ENCODE data around the gene CHST13. TPM values are rescaled to one million over a fixed set of nuclear protein-coding genes. Genes with fewer than 3 reads are reported as not detected.

Gene CHST13
- under 1 TPM; 0.19 to 0.69 (median 0.37) TPM for total RNA-seq

GRCh38 chr3:126523745-126524428 lies at the start of gene CHST13:
Gene CHST13, plus strand, starts transcription at chr3:126524155. Its CDS starts 178 bp downstream, at chr3:126524333.
- WGBS, result 27% methylated on average over 8 of the region's 56 CpGs
- H3K4me3 ChIP-seq, result peak within 1 kb of the TSS; percentile 43 to 56 (median 48)
- peaks cover 3 to 23% (median 18%) of the 10 kb centered on the region in 4 donors for H3K4me1 ChIP-seq
- TF ChIP-seq CTCF (IDR thresholded peaks at IDR 0.05) (no peak), POLR2A (IDR thresholded peaks at IDR 0.05; ENCODE audit: low read depth) (no peak), POLR2AphosphoS5 (IDR thresholded peaks at IDR 0.05) (no peak), EP300 (IDR thresholded peaks at IDR 0.05) (no peak)
- DNase-seq (ENCODE audit: extremely low spot score), result no peak
- no peaks in the 10 kb centered on the region for H3K36me3 ChIP-seq
- intact Hi-C loops (cut with DNase I), result no loop called here
- H3K9me3 ChIP-seq, result no peaks in the 10 kb centered on the region
- H3K27me3 ChIP-seq, result peaks cover 0 to 38% (median 8%) of the 10 kb centered on the region in 4 donors
- no peak within 1 kb of the TSS for H3K27ac ChIP-seq (replicated peaks in 1 of 4)

- TF ChIP-seq CTCF (IDR thresholded peaks at IDR 0.05) (no peak), EP300 (IDR thresholded peaks at IDR 0.05) (no peak), POLR2A (IDR thresholded peaks at IDR 0.05; ENCODE audit: low read depth) (no peak), POLR2AphosphoS5 (IDR thresholded peaks at IDR 0.05) (no peak)
- DNase-seq (ENCODE audit: extremely low spot score), result no peak
- peaks cover 44 to 56% (median 49%) of the 10 kb centered on the region in 4 donors for H3K4me1 ChIP-seq
- intact Hi-C loops (cut with DNase I), result loop anchor here (5.0 kb wide), 1 partner anchor 82 kb away; the partner anchor contains the start of gene CFAP100
- H3K4me3 ChIP-seq, result peak overlapping the region; percentile 67 to 79 (median 71)
- WGBS, result 23% methylated on average over 21 of the region's 72 CpGs
- no peaks in the 10 kb centered on the region for H3K9me3 ChIP-seq
- H3K27me3 ChIP-seq, result no peaks in the 10 kb centered on the region
- peak overlapping the region; percentile 93 to 99 (median 94) for H3K27ac ChIP-seq (replicated peaks in 1 of 4)
- peaks cover 16 to 18% (median 17%) of the 10 kb centered on the region in 4 donors for H3K36me3 ChIP-seq
These were observed 49.2 kb upstream of the CHST13 start for GRCh38 chr3:126474498-126475412.

- Histone ChIP-seq H3K4me3 (peak within 1 kb of the TSS; percentile 67 to 79 (median 71)), H3K4me1 (peaks cover 39 to 53% (median 49%) of the 10 kb centered on the region in 4 donors), H3K9me3 (no peaks in the 10 kb centered on the region), H3K27ac (replicated peaks in 1 of 4) (peak within 1 kb of the TSS; percentile 93 to 99 (median 94)), H3K36me3 (peaks cover 8 to 10% (median 9%) of the 10 kb centered on the region in 4 donors), H3K27me3 (no peaks in the 10 kb centered on the region)
- intact Hi-C loops (cut with DNase I), result no loop called here
- peak; percentile 98 for DNase-seq (ENCODE audit: extremely low spot score)
- whole genome bisulfite sequencing, result 2% methylated on average over 12 of the region's 112 CpGs
- no peak for TF ChIP-seq EP300 (IDR thresholded peaks at IDR 0.05)
- TF ChIP-seq POLR2AphosphoS5 (IDR thresholded peaks at IDR 0.05), result peak; percentile 26 to 68
- peak; percentile 30 to 47 (median 46) for TF ChIP-seq CTCF (IDR thresholded peaks at IDR 0.05)
- TF ChIP-seq POLR2A (IDR thresholded peaks at IDR 0.05; ENCODE audit: low read depth), result no peak
These were observed 48.4 kb upstream of the CHST13 start, which contains the start of gene ZXDC for GRCh38 chr3:126475413-126476114. Gene ZXDC, minus strand, starts transcription at chr3:126475891. Its CDS starts 26 bp downstream, at chr3:126475865.
